Colonic mucosa (tissue), 4 donors: ENCODE data around the gene FAM13A. TPM values are rescaled to one million over a fixed set of nuclear protein-coding genes. Genes with fewer than 3 reads are reported as not detected.

Experiments used
- DNase-seq: peaks from one replicate; pipeline ENCODE4 v3.0.0-alpha.2; 2020
- H3K27ac ChIP-seq: fragments of 200-600 bp; one replicate; pipeline ENCODE4 v1.8.0; 2021
- H3K27me3 ChIP-seq: fragments of 200-600 bp; one replicate; pipeline ENCODE4 v1.8.0; 2021
- H3K36me3 ChIP-seq: fragments of 200-600 bp; one replicate; pipeline ENCODE4 v1.8.0; 2021
- H3K4me1 ChIP-seq: fragments of 200-600 bp; one replicate; pipeline ENCODE4 v1.8.0; 2021; ENCODE audit warnings: mild to moderate bottlenecking
- H3K4me3 ChIP-seq: fragments of 200-600 bp; one replicate; pipeline ENCODE4 v1.8.0; 2021
- H3K9ac ChIP-seq, 2 donors: one replicate each; pipeline ENCODE4 v1.7.0; 2013; ENCODE audit warnings: control low read depth in 2 of 2, low read depth in 2 of 2, low read length in 2 of 2
- H3K9me3 ChIP-seq: fragments of 200-600 bp; one replicate; pipeline ENCODE4 v1.8.0; 2021
- CTCF ChIP-seq: fragments of 200-600 bp; IDR thresholded peaks from one replicate; pipeline ENCODE4 v1.8.0; 2022; ENCODE audit warnings: antibody characterized with exemption, mild to moderate bottlenecking
- intact Hi-C: fragments of 100-400 bp; cut with DNase I; formaldehyde crosslinking; loops from one replicate; pipeline ENCODE4 v1.14.1; 2022
- total RNA-seq, 2 donors: library from RNA; stranded (reverse); fragmentation: NEBNext Ultra II Directional in 1 of 2; extraction: Animal tissue kit (Norgen Biotek cat#: 25700) in 1 of 2; gene quantifications; one replicate each; pipeline ENCODE4 v1.2.1, GENCODE V29; 2021
- donor health status: healthy.
- donor health status: DM: no; HTN: no; CAD: no.
- donor health status: DM: no; HTN: no; CAD: no.

The FAM13A gene
- total RNA-seq, 2 donors from 2014 or later = 34.0 to 248 TPM

DNA sequence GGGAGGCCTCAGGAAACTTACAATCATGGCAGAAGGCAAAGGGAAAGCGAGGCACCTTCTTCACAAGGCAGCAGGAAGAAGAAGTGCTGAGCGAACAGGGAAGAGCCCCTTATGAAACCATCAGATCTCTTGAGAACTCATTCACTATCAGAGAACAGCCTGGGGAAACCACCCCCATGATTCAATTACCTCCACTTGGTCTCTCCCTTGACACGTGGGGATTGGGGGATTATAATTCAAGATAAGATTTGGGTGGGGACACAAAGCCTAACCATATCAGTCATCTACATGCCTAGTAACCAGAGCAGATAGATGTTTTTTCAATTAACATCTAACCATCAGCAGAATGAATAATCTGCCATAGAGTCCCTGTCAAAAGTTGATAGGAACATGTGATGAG is 30.4 kb downstream of the FAM13A start:
- intact Hi-C loops = loop anchor here (10.0 kb wide), 1 partner anchor 322 kb away; no protein-coding TSS in a partner anchor
- Histone ChIP-seq H3K27me3 (no peaks in the 10 kb centered on the region), H3K4me3 (no peak overlapping the region), H3K27ac (no peak overlapping the region), H3K9me3 (no peaks in the 10 kb centered on the region), H3K4me1 (no peaks in the 10 kb centered on the region), H3K36me3 (no peaks in the 10 kb centered on the region), H3K9ac (no peak overlapping the region)
- TF ChIP-seq CTCF = no peak
- DNase-seq = no peak

- H3K4me1 ChIP-seq = no peaks in the 10 kb centered on the region
- no peaks in the 10 kb centered on the region for H3K27me3 ChIP-seq
- TF ChIP-seq CTCF = peak; percentile 59
- H3K27ac ChIP-seq = no peak overlapping the region
- DNase-seq = peak; percentile 77
- no peaks in the 10 kb centered on the region for H3K9me3 ChIP-seq
- intact Hi-C loops = loop anchor here (10.0 kb wide), 1 partner anchor 319 kb away; no protein-coding TSS in a partner anchor
- no peak overlapping the region for H3K9ac ChIP-seq
- no peak overlapping the region for H3K4me3 ChIP-seq
- H3K36me3 ChIP-seq = no peaks in the 10 kb centered on the region
Measured at GRCh38 chr4:89024051-89024675, 32.8 kb downstream of the FAM13A start.

- no peak for DNase-seq
- no peak overlapping the region for H3K9ac ChIP-seq
- no peak overlapping the region for H3K27ac ChIP-seq
- no peaks in the 10 kb centered on the region for H3K4me1 ChIP-seq
- no peaks in the 10 kb centered on the region for H3K36me3 ChIP-seq
- no peaks in the 10 kb centered on the region for H3K27me3 ChIP-seq
- no peaks in the 10 kb centered on the region for H3K9me3 ChIP-seq
- intact Hi-C loops = loop anchor here (2.0 to 10.0 kb wide), 2 partner anchors 204 to 318 kb away; no protein-coding TSS in a partner anchor
- no peak for TF ChIP-seq CTCF
- H3K4me3 ChIP-seq = no peak overlapping the region
Measured at GRCh38 chr4:89023140-89023539, 33.8 kb downstream of the FAM13A start.

- no peaks in the 10 kb centered on the region for H3K27me3 ChIP-seq
- DNase-seq = no peak
- H3K36me3 ChIP-seq = no peaks in the 10 kb centered on the region
- H3K27ac ChIP-seq = no peak overlapping the region
- no peaks in the 10 kb centered on the region for H3K9me3 ChIP-seq
- H3K9ac ChIP-seq = no peak overlapping the region
- TF ChIP-seq CTCF = no peak
- no peak overlapping the region for H3K4me3 ChIP-seq
- intact Hi-C loops = loop anchor here (2.0 to 10.0 kb wide), 2 partner anchors 204 to 318 kb away; no protein-coding TSS in a partner anchor
- H3K4me1 ChIP-seq = no peaks in the 10 kb centered on the region
Measured at GRCh38 chr4:89022426-89023128, 34.4 kb downstream of the FAM13A start.

DNA sequence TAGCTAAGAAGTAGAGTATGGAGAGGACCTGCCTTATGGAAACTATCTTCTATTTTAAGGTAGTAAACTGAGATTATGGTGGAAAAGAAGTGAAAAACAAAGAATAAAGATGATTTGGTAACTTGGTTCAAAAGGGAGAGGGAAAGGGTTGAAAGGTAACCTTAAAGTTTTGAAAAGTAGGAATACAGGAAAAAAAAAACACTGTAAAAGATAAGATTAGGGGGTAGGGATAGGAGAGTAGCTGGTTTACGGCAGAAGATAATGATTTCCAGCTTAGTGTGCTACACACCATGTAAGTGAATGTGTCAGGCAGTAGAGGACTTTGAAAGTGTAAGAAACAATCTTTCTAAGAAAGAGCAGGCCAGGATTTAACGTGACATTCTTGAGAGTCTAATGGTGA is 35.3 kb downstream of the FAM13A start:
- H3K27me3 ChIP-seq = no peaks in the 10 kb centered on the region
- no peak for DNase-seq
- no peaks in the 10 kb centered on the region for H3K9me3 ChIP-seq
- TF ChIP-seq CTCF = no peak
- no peak overlapping the region for H3K9ac ChIP-seq
- intact Hi-C loops = loop anchor here (2.0 to 10.0 kb wide), 2 partner anchors 203 to 317 kb away; no protein-coding TSS in a partner anchor
- no peaks in the 10 kb centered on the region for H3K4me1 ChIP-seq
- no peak overlapping the region for H3K4me3 ChIP-seq
- H3K36me3 ChIP-seq = no peaks in the 10 kb centered on the region
- H3K27ac ChIP-seq = no peak overlapping the region
